Left ventricle myocardium superior (tissue), 1 donor: ENCODE results near the gene LRRC63. TPM values are rescaled to one million over a fixed set of nuclear protein-coding genes. Genes with fewer than 3 reads are reported as not detected.

Experiments
- ATAC-seq: fragments of 200-7000 bp; cut with Tn5 transposase; one replicate; pipeline ENCODE4 v1.9.1; 2020; ENCODE audit warnings: mild to moderate bottlenecking, moderate library complexity
- DNase-seq: peaks from one replicate; pipeline ENCODE4 v3.0.0-alpha.2; 2020
- intact Hi-C: fragments of 100-400 bp; cut with micrococcal nuclease; formaldehyde crosslinking; loops from one replicate; pipeline ENCODE4 v1.11.0; 2022
- total RNA-seq: library from RNA; stranded (reverse); fragmentation: NEBNext Ultra II Directional; extraction: Animal tissue kit (Norgen Biotek cat#: 25700); gene quantifications from one replicate; pipeline ENCODE4 v1.2.1, GENCODE V29; 2021
- donor health status: DM: no; HTN: yes; CAD: no; lungs with severe emphysema.

LRRC63 gene
- total RNA-seq, 1 donor from 2014 or later = 0.17 TPM

DNA sequence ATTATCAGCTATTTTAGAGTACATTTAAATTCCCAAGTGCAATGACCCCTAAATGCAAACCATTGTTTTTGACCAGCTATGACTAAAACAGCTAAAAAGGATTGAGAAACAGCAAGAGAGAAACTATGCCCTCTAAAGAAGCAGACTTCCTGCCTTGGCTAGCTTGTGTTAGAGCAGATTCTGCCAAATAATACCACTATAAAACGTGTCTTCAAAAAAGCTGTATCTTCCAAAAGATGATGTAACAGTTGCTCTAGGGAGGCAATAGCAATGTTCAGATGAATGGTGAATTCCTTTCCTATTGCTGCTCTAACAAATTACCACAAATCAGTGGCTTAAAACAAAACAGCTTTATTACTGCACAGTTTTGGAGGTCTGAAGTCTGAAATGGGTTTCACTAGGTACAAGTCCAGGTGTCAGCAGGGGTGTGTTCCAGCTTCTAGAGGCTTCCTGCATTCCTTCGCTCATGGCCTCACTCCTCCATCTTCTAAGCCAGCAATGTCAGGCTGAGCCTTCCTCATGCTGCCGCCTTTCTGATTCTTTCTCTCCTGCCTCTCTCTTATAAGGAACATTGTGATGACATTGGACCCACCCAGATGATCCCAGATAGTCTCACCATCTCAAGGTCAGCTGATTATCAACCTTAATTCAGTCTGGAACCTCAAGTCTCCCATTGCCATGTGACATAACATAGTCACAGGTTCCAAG lies 84.5 kb downstream of the LRRC63 start:
- peak; percentile 86 for ATAC-seq

DNA sequence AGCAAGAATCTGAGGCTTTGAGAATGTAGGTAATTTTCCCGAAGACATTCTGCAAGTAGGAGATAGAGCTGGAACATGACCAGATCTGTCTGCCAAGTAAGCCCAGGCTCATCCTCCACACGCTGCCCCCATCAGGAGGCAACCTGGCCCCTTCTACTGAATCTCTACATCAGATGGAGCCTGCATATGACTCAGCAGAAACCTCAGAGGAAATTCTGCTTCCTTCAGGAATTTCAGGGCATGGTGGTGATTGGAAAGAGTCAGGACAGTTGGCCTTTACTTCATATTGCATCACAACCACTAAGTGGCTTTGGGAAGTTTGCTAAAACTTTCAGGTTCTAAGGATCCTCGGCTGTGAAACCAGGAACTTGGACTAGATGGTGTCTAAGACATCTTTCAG lies 85.2 kb downstream of the LRRC63 start:
- DNase-seq = no peak
- intact Hi-C loops = no loop called here
- ATAC-seq = peak; percentile 64

More for the DNA sequence above, 84.5 kb downstream of the LRRC63 start:
- no peak for DNase-seq
- intact Hi-C loops = no loop called here

DNA sequence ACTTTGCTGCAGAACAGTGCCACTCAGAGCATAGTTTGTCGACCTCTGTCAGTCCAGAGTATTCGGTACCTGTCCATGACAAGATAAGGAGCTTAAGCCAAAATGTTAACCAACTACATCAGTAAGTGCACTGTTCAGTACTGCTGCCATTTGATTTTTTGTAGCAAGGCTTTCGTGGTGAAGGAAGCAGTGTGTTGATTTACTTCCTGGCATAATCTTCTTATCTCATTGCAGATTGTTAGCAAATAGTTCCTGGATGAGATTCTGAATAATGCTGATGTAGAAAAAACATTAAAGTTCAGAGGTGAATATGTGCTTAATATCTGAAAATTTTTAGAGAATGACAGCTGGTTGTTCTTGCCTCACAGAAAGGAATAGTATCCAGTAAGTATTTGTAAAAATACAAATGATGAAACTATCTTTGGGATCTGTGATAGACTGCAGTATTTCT lies 85.7 kb downstream of the LRRC63 start:
- DNase-seq (no peak), ATAC-seq (no peak)
- intact Hi-C loops = no loop called here

DNA sequence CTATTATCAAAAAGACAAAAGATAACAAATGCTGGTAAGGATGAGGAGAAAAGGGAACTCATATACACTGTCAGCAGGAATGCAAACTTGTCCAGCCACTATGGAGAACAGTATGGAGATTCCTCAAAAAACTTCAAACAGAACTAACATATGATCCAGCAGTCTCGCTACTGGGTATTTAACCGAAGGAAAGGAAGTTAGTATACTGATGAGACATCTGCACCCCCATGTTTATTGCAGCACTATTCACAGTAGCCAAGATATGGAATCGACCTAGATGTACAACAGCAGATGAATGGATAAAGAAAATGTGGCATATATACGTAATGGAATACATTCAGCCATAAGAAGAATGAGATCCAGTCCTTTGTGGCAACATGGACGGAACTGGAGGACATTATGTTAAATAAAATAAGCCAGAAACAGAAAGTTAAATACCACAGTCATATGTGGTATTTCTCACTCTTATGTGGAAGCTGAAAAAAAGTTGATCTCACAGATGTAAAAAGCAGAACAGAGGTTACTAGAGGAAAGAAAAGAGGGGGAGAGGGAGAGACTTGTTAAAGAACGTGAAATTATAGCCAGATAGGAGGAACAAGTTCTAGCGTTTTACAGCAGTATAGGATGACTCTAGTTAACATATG lies 92.1 kb downstream of the LRRC63 start:
- no peak for DNase-seq
- ATAC-seq = no peak
- intact Hi-C loops = no loop called here

DNA sequence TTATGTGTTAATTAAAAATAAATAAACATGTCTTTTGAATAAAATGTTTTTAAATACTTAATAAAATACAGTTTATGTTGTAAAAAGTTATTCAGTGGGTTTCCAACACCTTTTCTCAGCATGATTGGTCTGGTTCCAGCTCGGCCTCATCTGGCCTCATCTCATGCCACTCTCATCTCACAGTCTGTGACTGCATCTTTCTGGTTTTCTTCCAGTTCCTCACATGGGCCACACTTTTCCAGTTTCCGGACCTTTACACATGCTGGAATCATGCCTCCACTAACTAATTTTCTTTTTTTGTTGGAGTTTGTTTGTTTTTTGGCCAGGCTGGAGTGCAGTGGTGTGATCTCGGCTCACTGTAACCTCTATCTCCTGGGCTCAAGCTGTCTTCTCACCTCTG lies 92.8 kb downstream of the LRRC63 start:
- intact Hi-C loops = no loop called here
- ATAC-seq (no peak), DNase-seq (no peak)

DNA sequence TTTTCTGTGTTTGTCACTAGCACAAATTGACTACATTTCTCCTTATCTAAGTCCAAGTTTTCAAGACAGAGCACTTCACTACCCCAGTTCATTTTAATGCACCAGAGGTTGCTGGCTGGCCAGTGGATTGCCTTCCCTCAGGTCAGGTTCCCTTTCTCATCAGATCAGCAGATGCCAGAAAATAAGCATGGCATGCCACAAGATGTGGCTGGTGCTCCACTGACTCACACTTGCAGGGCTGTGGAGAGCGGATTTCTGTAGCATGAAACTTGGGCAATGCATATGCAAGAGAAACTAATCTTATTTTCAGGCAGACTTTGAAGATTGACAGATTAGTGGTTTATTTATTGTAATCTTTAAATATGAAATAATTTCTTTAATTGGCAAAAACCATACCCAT lies 95.8 kb downstream of the LRRC63 start:
- ATAC-seq (no peak), DNase-seq (no peak)

DNA sequence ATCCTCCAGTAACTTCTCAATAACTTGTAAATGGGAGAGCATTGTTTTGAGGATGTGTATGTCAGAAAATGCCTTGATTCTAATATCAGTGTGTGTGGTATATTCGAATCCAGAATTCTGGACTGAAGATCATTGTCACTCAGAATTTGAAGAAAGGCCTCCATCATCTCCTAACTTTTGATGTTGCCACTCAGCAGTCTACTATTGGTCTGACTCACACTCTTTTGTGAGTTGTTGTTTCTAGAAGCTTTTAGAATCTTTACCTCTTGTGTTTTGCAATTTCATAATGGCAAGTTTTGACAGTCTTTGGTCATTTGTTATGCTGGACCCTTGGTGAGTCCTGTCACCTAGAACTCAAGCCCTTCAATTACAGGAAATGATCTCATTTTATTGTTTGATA lies 98.3 kb downstream of the LRRC63 start:
- intact Hi-C loops = no loop called here
- no peak for DNase-seq
- no peak for ATAC-seq

More for the DNA sequence above, 95.8 kb downstream of the LRRC63 start:
- intact Hi-C loops = no loop called here

DNA sequence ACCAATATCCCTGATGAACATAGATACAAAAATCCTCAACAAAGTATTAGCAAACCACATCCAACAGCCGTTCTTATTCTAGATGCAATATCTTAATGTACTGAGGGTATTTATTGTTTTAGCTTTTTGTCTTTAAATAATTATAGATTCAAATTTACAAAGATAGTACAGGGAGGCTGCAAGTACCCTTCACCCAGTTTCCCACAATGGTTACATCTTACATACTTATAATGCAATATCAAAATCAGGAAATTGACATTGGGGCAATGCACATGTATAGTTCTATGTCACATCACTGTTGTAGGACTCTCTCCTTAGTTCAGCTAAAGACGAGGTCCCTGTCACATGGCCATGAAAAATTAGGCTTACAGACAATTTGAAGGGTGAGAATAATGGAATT lies 99.5 kb downstream of the LRRC63 start:
- no peak for DNase-seq
- no peak for ATAC-seq
- intact Hi-C loops = no loop called here

DNA sequence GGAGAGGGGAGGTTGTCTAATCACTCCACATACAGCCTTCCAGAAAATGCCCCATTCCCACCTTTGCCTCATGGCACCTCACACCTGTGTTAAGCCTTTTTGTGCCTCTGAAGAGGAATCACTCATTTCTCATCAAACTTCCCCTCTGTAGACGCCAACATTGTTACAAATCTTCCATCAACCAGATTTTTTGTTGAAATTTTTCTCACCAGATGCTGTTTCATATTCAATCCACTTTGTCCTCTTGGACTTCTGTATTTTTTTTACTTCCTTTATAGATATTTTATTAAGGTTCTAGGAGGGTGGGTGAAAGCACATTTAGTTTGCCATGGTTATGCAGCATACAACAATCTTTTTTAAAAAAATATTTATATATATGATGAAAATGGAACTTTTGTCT lies 101.3 kb downstream of the LRRC63 start:
- intact Hi-C loops = no loop called here
- ATAC-seq = no peak

DNA sequence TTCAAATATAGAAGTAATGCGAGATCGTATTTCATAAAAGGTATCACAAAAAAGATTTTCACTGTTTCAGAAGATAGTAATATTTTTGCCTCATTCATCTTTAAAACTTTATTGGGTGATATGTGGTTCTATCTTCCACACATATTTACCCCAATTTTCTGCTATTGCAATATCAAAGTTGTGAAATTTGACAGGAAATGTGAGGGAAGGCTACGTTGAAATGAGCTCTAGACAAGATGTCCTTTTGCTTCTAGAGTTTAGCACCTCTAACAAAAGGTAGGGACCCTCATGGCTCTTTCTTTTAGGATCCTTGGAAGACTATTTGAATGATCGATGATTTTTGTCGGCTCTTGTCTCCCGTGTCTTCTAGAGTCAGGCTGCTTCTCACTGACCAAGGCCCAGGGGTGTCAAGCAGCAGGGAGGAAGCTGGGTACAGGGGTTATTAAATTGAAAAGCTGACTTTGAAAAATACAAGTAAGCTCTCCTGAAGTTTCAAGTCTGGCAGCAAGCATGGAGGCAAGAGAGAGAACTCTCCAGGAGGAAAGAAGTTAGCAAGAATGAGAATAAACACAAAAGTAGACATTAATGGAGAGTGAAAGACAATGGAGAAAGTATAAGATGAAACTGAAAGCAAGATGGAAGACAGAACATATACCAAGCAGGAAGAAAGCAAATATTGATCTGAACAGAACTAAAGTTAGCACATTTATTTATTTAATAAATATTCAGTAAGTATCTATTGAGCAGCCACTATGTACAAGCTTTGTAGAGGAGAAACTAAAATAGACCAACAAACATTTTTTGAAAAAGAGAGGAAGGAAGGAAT lies 101.9 kb downstream of the LRRC63 start:
- ATAC-seq = no peak
- intact Hi-C loops = no loop called here
- DNase-seq = no peak

More for the DNA sequence above, 101.3 kb downstream of the LRRC63 start:
- no peak for DNase-seq

DNA sequence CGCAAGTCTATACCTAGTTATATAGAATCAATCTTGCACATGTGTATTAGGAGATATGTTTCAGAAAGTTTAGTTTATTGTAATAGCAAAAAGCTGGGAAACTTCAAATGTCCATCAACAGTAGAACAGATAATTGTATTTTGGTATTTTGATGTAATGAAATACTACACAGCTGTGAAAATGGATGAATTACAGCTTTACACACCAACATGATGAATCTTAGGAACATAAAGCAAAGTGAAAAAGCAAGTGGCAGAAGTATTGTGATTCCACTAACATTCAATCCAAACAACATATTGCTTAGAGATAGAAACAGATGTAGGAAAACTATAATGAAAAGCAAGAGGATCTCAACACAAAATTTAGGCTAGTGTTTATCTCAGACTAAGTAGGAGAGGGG lies 102.9 kb downstream of the LRRC63 start:
- intact Hi-C loops = no loop called here
- ATAC-seq (no peak), DNase-seq (no peak)

DNA sequence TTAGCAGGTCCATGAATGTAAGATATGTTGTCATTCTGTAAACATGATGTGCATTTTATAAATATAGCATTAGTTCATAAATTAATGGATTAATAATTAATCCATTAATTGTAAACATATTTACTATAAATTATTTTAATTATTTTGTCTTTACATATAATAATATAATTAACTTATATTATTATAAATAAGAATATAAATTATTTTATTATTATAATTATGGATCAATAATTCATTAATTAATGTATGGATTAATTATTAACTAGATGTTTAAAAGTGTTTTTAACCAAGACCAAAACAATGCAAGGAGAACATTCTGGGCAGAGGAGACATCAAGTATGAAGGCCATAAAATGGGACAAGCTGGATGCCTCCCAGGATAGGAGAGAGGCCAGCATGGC lies 103.3 kb downstream of the LRRC63 start:
- intact Hi-C loops = no loop called here
- DNase-seq (no peak), ATAC-seq (no peak)

DNA sequence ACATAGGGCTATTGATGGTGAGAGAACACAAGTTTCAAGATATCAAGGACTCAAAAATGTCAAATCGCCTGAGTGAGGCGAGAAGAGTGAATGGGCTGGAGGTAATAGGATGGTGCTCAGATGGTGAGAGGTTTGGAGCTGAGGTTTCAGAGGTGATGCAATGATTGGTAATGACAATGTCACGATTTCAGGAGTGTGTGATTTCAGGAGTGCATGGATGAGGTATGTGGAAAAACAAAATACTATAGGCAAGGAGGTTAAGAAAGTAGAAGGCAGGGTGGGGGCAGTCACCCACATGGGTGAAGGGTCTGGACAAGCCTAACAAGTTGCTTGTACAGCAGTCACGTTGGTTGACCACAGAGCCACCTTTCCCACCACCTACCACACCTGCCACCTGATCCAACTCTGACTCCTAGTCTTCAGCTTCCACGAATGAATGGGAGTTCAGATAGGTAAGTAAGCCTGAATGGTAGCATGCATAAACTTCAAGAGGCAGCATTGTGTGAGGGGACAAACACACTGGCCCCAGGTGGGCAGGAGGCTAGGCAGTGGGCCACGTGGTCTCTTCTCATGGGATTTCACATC lies 103.9 kb downstream of the LRRC63 start:
- intact Hi-C loops = no loop called here
- no peak for DNase-seq
- no peak for ATAC-seq

DNA sequence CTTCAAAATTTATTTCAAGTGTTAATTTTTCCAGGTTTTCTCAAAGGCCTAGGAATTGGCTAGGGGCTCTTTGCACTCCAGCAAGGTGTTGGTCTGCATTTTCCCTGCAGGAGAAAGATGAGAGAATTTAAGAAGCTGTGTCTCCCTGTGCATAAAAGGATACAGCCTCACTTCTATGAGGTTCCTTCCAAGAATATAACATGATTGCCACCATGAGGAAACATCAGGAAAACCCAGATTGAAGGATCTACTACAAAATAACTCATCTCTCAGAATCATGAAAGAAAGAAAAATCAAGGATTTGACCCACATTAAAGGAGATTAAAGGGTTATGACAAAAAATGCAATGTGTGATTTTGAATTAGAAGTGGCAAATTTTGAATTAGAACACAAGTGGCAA lies 105.4 kb downstream of the LRRC63 start:
- DNase-seq (no peak), ATAC-seq (no peak)
- intact Hi-C loops = no loop called here

DNA sequence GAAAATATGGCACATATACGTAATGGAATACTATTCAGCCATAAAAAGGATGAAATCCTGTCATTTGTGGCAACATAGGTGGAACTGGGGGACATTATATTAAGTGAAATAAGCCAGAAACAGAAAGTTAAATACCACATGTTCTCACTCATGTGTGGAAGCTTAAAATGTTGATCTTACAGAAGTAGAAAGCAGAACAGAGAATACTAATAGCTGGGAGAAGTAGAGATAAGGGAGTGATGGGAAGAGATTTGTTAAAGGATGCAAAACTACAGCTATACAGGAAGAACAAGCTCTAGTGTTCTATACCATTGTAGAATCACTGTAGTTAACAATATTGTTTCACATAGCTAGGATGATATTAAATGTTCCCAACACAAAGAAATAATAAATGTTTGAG lies 107.3 kb downstream of the LRRC63 start:
- ATAC-seq (no peak), DNase-seq (no peak)
- intact Hi-C loops = no loop called here

DNA sequence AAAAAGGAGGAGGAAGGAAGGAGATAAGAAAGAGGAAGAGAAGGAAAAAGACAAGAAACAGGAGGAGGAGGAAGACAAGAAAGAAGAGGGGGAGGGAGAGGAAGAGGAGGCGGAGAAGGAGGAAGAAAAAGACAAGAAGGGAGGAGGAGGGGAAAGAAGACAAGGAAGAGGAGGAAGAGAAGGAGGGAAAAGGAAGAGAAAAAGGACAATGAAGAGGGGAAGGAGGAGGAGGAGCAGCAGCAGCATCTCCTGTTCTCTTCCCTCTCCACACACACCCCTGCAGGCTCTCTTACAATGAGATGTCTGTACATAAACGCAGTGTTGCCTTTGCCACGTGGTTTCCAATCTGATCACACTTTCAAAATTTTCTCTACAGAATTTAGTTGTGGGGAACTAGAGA lies 108.7 kb downstream of the LRRC63 start:
- no peak for ATAC-seq
- intact Hi-C loops = no loop called here
- DNase-seq = no peak

DNA sequence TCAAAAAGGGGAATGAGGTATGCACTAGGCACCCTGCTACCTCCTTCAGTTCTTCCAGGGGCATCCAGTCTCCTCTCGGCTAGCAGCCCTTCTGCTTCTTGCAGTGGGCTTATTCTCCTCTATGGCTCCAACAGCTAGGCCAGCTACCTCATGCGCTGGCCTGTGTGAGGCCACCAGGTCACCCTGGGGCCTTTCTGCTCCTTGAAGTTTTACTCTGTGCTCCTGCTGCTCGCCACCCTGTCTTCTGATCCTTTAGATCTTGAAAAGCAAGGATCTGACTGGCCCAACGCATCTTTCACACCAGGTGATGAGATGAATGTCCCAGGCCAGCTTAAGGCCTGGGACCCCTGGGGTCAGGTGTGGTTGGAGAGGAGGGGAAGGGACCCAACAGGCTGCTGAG lies 109.1 kb downstream of the LRRC63 start:
- intact Hi-C loops = no loop called here
- ATAC-seq (no peak), DNase-seq (no peak)

DNA sequence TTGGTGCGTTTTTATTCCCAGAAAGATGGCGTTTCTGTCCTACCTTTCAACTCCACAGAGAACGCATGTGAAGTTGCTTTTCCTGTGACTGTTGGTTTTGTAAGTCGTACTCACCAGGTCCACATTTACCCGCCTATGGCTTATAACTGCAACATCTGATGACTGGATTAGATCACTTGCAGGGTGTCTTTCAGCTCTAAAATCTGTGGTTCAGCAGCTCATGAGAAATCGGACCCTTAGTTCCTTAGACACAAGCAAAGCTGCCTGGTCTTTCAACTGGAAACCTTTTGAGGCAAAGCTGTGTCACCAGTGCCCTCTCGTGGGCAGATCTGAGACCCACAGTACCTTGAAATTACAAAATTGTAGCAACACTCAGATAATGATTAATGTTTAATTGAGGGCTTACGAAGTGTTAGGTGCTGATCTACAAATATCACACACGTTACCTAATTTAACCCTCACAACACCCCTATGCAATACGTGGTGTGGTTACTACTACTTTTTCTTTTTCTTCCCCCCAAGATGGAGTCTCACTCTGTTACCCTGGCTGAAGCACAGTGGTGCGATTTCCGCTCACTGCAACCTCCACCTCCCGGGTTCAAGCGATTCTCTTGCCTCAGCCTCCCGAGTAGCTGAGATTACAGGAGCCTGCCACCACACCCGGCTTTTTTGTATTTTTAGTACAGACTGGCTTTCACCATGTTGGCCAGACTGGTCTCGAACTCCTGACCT lies 109.9 kb downstream of the LRRC63 start:
- ATAC-seq (peak; percentile 51), DNase-seq (peak; percentile 61)
- intact Hi-C loops = no loop called here

DNA sequence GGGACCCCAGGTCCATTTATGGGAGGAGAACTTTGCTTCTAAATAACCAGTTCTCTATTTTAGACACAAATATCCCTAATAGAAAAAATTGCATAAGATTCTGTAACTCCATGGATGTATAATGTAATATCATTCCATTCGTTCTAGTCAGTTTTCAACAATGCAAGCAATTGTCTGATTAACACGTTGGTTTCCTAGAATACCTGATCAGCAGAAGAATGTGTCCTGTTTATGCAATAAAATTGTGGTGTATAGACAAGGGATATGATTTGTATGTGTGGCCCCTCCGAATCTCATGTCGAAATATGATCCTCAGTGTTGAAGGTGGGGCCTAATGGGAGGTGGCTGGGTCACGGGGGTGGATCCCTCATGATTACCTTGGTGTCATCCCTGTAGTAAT lies 113.2 kb downstream of the LRRC63 start:
- no peak for ATAC-seq

More for the DNA sequence above, 113.2 kb downstream of the LRRC63 start:
- intact Hi-C loops = no loop called here
- no peak for DNase-seq
